ENCODE measurements around the gene BRPF1.

- no peak for TF ChIP-seq CTCF (IDR thresholded peaks at IDR 0.05; ENCODE audit: poor library complexity, severe bottlenecking)
- no peak for TF ChIP-seq MXI1 (conservative IDR thresholded peaks at IDR 0.05; ENCODE audit: poor library complexity, severe bottlenecking)
- no peak for TF ChIP-seq POLR2AphosphoS5 (IDR thresholded peaks at IDR 0.05)
- TF ChIP-seq EZH2 (IDR thresholded peaks at IDR 0.05; ENCODE audit: borderline replicate concordance, insufficient read depth, low read length, poor library complexity, severe bottlenecking): no peak
These were observed 33.6 kb upstream of the BRPF1 start for GRCh38 chr3:9697892-9698291.
